Measurements from ENCODE around the gene IP6K1. TPM values are rescaled to one million over a fixed set of nuclear protein-coding genes. Genes with fewer than 3 reads are reported as not detected.

IP6K1 gene
- total RNA-seq, 1 experiment from 2014 or later, result 44.8 TPM

DNA sequence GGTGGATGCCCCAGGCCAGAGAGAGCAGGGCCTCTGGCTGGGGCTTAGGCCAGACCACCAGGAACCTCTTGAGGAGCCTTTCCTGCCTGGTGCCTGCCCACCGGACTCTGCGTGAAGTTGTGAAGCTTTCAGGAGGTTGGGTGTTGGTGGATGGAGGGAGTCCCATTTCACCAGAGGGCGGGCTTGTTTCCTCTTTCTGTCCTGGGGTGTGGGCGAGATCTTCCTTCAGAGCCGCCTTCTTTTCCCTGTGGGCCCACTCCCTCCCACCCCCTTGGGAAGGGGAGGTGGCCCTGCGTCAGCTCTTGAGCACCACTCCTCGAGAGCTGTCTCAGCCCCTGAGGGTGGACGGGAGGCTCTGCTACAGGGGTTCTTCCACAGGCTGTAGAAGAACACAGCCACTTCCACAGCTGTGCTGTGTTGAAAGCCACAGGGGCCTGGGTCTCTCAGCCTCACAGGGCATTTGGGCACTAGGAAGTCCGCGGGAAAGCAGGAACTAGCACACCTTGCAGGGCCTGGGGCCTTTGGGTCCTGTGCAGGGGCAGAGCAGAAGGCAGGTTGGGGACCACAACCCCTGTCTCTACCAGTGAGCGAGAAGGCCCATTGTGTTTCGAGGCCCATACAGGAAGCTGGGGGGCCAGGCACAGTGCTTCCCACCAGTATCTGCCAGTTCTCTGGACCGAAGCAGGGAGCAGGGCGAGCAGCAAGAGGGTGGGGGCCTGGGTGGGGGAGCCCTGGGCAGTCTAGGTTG is 69.0 kb downstream of the IP6K1 start:
- no peak overlapping the region for H3K4me3 Mint-ChIP-seq (ENCODE audit: unreplicated experiment)
- DNase-seq (ENCODE audit: unreplicated experiment), result no peak
- TF ChIP-seq, protein P1, sequence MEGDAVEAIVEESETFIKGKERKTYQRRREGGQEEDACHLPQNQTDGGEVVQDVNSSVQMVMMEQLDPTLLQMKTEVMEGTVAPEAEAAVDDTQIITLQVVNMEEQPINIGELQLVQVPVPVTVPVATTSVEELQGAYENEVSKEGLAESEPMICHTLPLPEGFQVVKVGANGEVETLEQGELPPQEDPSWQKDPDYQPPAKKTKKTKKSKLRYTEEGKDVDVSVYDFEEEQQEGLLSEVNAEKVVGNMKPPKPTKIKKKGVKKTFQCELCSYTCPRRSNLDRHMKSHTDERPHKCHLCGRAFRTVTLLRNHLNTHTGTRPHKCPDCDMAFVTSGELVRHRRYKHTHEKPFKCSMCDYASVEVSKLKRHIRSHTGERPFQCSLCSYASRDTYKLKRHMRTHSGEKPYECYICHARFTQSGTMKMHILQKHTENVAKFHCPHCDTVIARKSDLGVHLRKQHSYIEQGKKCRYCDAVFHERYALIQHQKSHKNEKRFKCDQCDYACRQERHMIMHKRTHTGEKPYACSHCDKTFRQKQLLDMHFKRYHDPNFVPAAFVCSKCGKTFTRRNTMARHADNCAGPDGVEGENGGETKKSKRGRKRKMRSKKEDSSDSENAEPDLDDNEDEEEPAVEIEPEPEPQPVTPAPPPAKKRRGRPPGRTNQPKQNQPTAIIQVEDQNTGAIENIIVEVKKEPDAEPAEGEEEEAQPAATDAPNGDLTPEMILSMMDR (IDR thresholded peaks at IDR 0.05; ENCODE audit: unreplicated experiment), result no peak
- H3K9me3 Mint-ChIP-seq (ENCODE audit: unreplicated experiment), result no peaks in the 10 kb centered on the region
- CTCF ChIA-PET, result interaction anchor here (0.6 to 1.3 kb wide), 4 partner anchors 10 to 189 kb away, joined by 3 read pairs; no protein-coding TSS in a partner anchor
- intact Hi-C loops (cut with micrococcal nuclease), result no loop called here
- POLR2A ChIA-PET, result interaction anchor here (0.6 kb wide), 1 partner anchor 74 kb away, joined by 3 read pairs; no protein-coding TSS in a partner anchor
- peaks cover 47% of the 10 kb centered on the region for H3K36me3 Mint-ChIP-seq (ENCODE audit: insufficient read depth, unreplicated experiment)
- H3K27me3 Mint-ChIP-seq (ENCODE audit: insufficient read depth, unreplicated experiment), result no peaks in the 10 kb centered on the region
- H3K4me1 Mint-ChIP-seq (ENCODE audit: insufficient read depth, unreplicated experiment), result peaks cover 9% of the 10 kb centered on the region
- no TSS peak for BruUV-seq (replicated peaks)
- no peak overlapping the region for H3K27ac Mint-ChIP-seq (ENCODE audit: low read depth, unreplicated experiment)

DNA sequence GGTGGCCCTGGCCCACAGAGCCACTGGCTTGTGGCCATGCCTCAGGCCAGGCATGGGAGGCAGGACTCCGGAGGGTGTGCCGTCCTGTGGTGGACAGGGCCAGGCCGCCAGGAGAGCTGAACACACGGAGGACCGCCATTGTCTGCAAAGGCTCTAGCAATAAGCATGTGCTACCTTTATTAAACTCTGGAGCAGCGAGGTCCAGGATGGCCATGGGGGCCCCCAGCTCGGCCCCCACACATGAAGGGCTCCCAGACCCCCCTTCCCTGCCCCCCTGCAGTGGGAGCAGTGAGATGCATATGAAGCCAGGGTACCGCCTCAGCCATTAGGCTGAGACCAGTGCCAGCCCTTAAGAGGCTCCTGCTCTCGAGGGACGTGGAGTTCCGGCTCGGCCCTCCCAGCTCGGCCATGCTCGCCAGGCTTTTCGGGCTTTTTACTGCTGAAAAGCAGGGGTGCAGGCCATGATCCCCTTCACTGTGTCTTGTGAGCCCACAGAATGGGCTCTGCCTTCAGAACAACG is 69.6 kb downstream of the IP6K1 start:
- Mint-ChIP-seq H3K36me3 (ENCODE audit: insufficient read depth, unreplicated experiment) (peaks cover 41% of the 10 kb centered on the region), H3K4me1 (ENCODE audit: insufficient read depth, unreplicated experiment) (peaks cover 9% of the 10 kb centered on the region), H3K4me3 (ENCODE audit: unreplicated experiment) (no peak overlapping the region), H3K27me3 (ENCODE audit: insufficient read depth, unreplicated experiment) (no peaks in the 10 kb centered on the region), H3K27ac (ENCODE audit: low read depth, unreplicated experiment) (no peak overlapping the region), H3K9me3 (ENCODE audit: unreplicated experiment) (no peaks in the 10 kb centered on the region)
- ChIA-PET CTCF (interaction anchor here (0.9 to 1.6 kb wide), 2 partner anchors 9 to 123 kb away, joined by 3 to 4 read pairs; no protein-coding TSS in a partner anchor), POLR2A (no interaction called here)
- TF ChIP-seq, protein P1 (IDR thresholded peaks at IDR 0.05; ENCODE audit: unreplicated experiment), result no peak
- intact Hi-C loops (cut with micrococcal nuclease), result no loop called here
- no TSS peak for BruUV-seq (replicated peaks)
- no peak for DNase-seq (ENCODE audit: unreplicated experiment)

DNA sequence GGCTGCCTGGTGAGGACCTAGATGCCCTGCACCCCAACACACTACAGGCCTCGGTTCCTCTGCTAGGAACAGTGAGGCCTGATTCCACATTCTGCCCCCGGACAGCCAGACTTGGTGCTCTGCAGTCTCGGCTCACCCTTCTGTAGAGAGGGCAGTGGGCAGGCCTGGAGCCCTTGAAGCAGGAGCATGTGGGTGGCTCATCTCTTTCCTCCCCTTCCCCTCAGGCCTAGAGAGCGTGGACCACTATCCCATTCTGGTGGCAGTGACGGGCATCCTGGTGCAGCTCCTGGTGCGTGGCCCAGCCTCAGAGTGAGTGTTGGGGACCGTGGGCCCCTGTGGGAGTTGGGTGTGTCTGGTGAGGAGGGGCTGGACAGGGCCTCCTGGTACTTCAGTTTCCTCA is 70.2 kb downstream of the IP6K1 start:
- no peak overlapping the region for H3K27ac Mint-ChIP-seq (ENCODE audit: low read depth, unreplicated experiment)

More for the DNA sequence above, 70.2 kb downstream of the IP6K1 start:
- ChIA-PET POLR2A (interaction anchor here (0.6 kb wide), 1 partner anchor 8 kb away, joined by 3 read pairs; the partner anchor contains the start of gene GMPPB), CTCF (interaction anchor here (0.5 to 1.6 kb wide), 2 partner anchors 123 to 147 kb away, joined by 4 read pairs; no protein-coding TSS in a partner anchor)
- peaks cover 35% of the 10 kb centered on the region for H3K36me3 Mint-ChIP-seq (ENCODE audit: insufficient read depth, unreplicated experiment)
- H3K4me1 Mint-ChIP-seq (ENCODE audit: insufficient read depth, unreplicated experiment), result peaks cover 8% of the 10 kb centered on the region
- no peak for DNase-seq (ENCODE audit: unreplicated experiment)
- H3K9me3 Mint-ChIP-seq (ENCODE audit: unreplicated experiment), result no peaks in the 10 kb centered on the region
- H3K27me3 Mint-ChIP-seq (ENCODE audit: insufficient read depth, unreplicated experiment), result no peaks in the 10 kb centered on the region
- TF ChIP-seq, protein P1 (IDR thresholded peaks at IDR 0.05; ENCODE audit: unreplicated experiment), result no peak
- BruUV-seq (replicated peaks), result no TSS peak
- intact Hi-C loops (cut with micrococcal nuclease), result no loop called here
- H3K4me3 Mint-ChIP-seq (ENCODE audit: unreplicated experiment), result no peak overlapping the region
